Measurements from ENCODE around the gene CBY2.

Gene CBY2

DNA sequence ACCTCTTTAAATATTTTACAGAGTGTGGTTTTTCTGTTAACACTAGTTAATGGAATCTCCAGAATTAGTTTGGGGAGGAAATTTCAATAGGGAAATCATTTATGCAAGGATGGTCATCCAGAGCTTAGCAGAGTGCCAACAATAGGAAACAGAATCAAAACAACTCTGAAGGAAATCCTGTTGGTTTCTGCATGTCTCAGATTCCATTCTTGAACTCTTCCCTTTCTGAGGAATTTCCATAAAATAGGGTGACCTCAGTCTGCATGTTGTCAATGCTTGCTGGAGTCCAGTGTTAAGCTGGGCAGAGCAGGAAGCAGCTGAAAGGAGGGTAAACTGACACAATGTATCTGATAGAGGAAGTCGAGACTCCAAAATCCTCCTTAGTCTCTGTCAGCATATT, 16.9 kb downstream of the CBY2 start:
- H3K9ac ChIP-seq (ENCODE audit: insufficient read length), result no peak overlapping the region
- no peaks in the 10 kb centered on the region for H3K36me3 ChIP-seq (ENCODE audit: insufficient read depth, low read length)
- DNase-seq (ENCODE audit: low read depth, low spot score), result no peak
- no peak overlapping the region for H3K27ac ChIP-seq
- TF ChIP-seq POLR2AphosphoS5 (IDR thresholded peaks at IDR 0.05; ENCODE audit: borderline replicate concordance, low read depth, low read length), result no peak
- TF ChIP-seq FOXP2 (optimal IDR thresholded peaks at IDR 0.05; ENCODE audit: control extremely low read depth, extremely low read length, insufficient read depth), result no peak
- TF ChIP-seq EZH2 (IDR thresholded peaks at IDR 0.05), result no peak
- H3K4me3 ChIP-seq, result no peak overlapping the region
- no peaks in the 10 kb centered on the region for H3K9me3 ChIP-seq (ENCODE audit: low read depth, low read length)

DNA sequence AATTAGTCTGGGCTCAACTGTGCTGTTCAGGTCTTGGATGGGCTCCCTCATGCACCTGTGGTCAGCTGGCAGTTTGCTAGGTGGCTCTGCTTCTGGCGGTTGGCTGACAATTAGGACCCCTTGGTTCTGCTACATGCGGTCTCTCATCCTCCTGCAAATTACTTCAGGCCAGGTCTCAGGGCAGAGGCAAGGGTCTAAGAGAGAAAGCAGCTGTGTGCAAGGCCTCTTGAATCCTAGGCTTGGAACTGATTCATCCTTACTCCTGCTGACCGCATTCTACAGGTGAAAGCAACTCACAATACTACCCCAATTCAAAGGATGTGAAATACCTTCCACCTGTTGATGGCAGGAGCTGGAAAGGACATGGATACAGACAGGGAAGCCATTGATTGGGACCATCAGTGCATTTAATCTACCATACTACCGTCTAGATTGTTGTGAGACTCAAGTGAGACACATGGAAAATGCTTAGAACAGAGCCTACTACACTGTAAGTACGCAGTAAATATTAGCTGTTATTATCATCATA, 19.1 kb downstream of the CBY2 start:
- no peak for TF ChIP-seq EZH2 (IDR thresholded peaks at IDR 0.05)
- TF ChIP-seq FOXP2 (optimal IDR thresholded peaks at IDR 0.05; ENCODE audit: control extremely low read depth, extremely low read length, insufficient read depth), result no peak
- no peak for TF ChIP-seq POLR2AphosphoS5 (IDR thresholded peaks at IDR 0.05; ENCODE audit: borderline replicate concordance, low read depth, low read length)

GRCh38 chr13:45723798-45724197, 21.7 kb downstream of the CBY2 start:
- Histone ChIP-seq H3K9me3 (ENCODE audit: low read depth, low read length) (no peaks in the 10 kb centered on the region), H3K36me3 (ENCODE audit: insufficient read depth, low read length) (no peaks in the 10 kb centered on the region), H3K4me3 (no peak overlapping the region), H3K9ac (ENCODE audit: insufficient read length) (no peak overlapping the region), H3K27ac (no peak overlapping the region)
- TF ChIP-seq FOXP2 (optimal IDR thresholded peaks at IDR 0.05; ENCODE audit: control extremely low read depth, extremely low read length, insufficient read depth), result no peak
- no peak for TF ChIP-seq EZH2 (IDR thresholded peaks at IDR 0.05)
- TF ChIP-seq POLR2AphosphoS5 (IDR thresholded peaks at IDR 0.05; ENCODE audit: borderline replicate concordance, low read depth, low read length), result no peak
- DNase-seq (ENCODE audit: low read depth, low spot score), result no peak

More for the DNA sequence above, 19.1 kb downstream of the CBY2 start:
- no peaks in the 10 kb centered on the region for H3K9me3 ChIP-seq (ENCODE audit: low read depth, low read length)
- H3K9ac ChIP-seq (ENCODE audit: insufficient read length), result no peak overlapping the region
- no peak for DNase-seq (ENCODE audit: low read depth, low spot score)
- H3K36me3 ChIP-seq (ENCODE audit: insufficient read depth, low read length), result no peaks in the 10 kb centered on the region
- no peak overlapping the region for H3K27ac ChIP-seq
- no peak overlapping the region for H3K4me3 ChIP-seq

DNA sequence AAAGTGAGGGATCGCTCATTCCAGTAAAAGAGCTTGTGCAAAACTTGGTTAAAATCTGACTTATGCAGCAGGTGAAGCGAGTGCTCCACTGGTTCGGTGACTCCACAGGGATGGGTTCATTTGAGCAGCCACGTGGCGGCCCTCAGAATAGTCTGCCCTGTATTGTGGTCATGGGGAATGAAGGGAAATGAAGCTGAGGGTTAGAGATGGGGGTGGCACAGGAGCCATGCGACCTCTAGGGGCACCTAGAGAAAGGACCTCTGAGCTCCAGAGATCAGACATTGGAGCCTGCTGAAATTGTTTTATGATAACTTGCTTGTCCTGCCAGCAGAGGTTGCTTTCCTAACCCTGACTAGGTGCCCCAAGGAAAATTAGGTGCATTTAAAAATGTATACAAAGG, 26.6 kb downstream of the CBY2 start:
- Histone ChIP-seq H3K27ac (no peak overlapping the region), H3K9me3 (ENCODE audit: low read depth, low read length) (no peaks in the 10 kb centered on the region), H3K9ac (ENCODE audit: insufficient read length) (no peak overlapping the region), H3K36me3 (ENCODE audit: insufficient read depth, low read length) (no peaks in the 10 kb centered on the region), H3K4me3 (no peak overlapping the region)
- DNase-seq (ENCODE audit: low read depth, low spot score), result no peak
- TF ChIP-seq EZH2 (IDR thresholded peaks at IDR 0.05) (no peak), FOXP2 (optimal IDR thresholded peaks at IDR 0.05; ENCODE audit: control extremely low read depth, extremely low read length, insufficient read depth) (no peak), POLR2AphosphoS5 (IDR thresholded peaks at IDR 0.05; ENCODE audit: borderline replicate concordance, low read depth, low read length) (no peak)

DNA sequence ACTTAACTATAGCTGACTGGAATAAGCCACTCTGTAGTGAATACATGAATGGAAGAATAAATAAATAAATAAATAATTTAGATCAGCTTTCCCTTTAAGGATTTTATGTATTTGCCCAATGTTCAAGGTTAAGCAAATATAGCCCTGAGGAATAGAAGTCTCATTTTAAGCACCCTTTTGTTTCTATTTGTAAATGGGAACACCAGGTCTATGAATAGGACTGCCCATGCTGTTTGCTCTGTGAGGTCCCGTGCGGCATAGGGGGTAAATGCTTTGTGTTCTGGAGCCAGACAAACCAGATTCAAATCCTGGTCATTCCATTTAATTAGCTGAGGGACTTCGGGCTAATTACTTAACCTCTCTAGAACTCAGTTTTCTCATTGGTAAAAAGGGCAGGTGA, 29.3 kb downstream of the CBY2 start:
- no peak overlapping the region for H3K27ac ChIP-seq
- no peak overlapping the region for H3K9ac ChIP-seq (ENCODE audit: insufficient read length)
- no peaks in the 10 kb centered on the region for H3K36me3 ChIP-seq (ENCODE audit: insufficient read depth, low read length)
- H3K4me3 ChIP-seq, result no peak overlapping the region
- H3K9me3 ChIP-seq (ENCODE audit: low read depth, low read length), result no peaks in the 10 kb centered on the region
- TF ChIP-seq FOXP2 (optimal IDR thresholded peaks at IDR 0.05; ENCODE audit: control extremely low read depth, extremely low read length, insufficient read depth), result no peak
- no peak for DNase-seq (ENCODE audit: low read depth, low spot score)

- TF ChIP-seq EZH2 (IDR thresholded peaks at IDR 0.05) (no peak), FOXP2 (optimal IDR thresholded peaks at IDR 0.05; ENCODE audit: control extremely low read depth, extremely low read length, insufficient read depth) (no peak), POLR2AphosphoS5 (IDR thresholded peaks at IDR 0.05; ENCODE audit: borderline replicate concordance, low read depth, low read length) (no peak)
- Histone ChIP-seq H3K9ac (ENCODE audit: insufficient read length) (no peak overlapping the region), H3K27ac (no peak overlapping the region), H3K36me3 (ENCODE audit: insufficient read depth, low read length) (no peaks in the 10 kb centered on the region), H3K4me3 (no peak overlapping the region), H3K9me3 (ENCODE audit: low read depth, low read length) (no peaks in the 10 kb centered on the region)
- no peak for DNase-seq (ENCODE audit: low read depth, low spot score)
Observed at GRCh38 chr13:45732916-45733315, 30.8 kb downstream of the CBY2 start.

- H3K36me3 ChIP-seq (ENCODE audit: insufficient read depth, low read length), result no peaks in the 10 kb centered on the region
- no peaks in the 10 kb centered on the region for H3K9me3 ChIP-seq (ENCODE audit: low read depth, low read length)
- H3K9ac ChIP-seq (ENCODE audit: insufficient read length), result no peak overlapping the region
- TF ChIP-seq FOXP2 (optimal IDR thresholded peaks at IDR 0.05; ENCODE audit: control extremely low read depth, extremely low read length, insufficient read depth) (no peak), POLR2AphosphoS5 (IDR thresholded peaks at IDR 0.05; ENCODE audit: borderline replicate concordance, low read depth, low read length) (no peak), EZH2 (IDR thresholded peaks at IDR 0.05) (no peak)
- H3K27ac ChIP-seq, result no peak overlapping the region
- no peak for DNase-seq (ENCODE audit: low read depth, low spot score)
- H3K4me3 ChIP-seq, result no peak overlapping the region
Observed at GRCh38 chr13:45733361-45733760, 31.2 kb downstream of the CBY2 start.

DNA sequence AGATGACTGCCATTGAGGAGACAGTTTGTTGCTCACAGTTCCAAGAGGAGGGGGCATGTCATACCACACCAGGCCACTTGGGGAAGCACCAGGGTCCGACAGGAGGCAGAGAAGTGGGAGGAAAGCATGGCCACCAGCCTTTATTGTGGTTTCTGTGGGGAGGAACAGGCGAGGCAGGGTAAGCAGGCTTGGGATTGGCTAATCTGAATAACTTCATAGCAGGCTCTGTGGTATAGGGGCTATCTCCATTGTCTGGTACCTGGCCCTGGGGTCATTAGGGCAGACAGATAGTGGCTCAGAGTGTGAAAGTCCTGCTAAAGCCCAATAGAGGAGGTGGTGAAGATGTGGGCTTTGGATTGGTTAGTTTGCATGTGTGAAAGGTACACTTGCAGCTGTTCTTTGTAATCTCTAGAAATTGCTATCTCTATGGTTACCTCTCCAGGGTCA, 35.5 kb downstream of the CBY2 start:
- Histone ChIP-seq H3K36me3 (ENCODE audit: insufficient read depth, low read length) (no peaks in the 10 kb centered on the region), H3K9ac (ENCODE audit: insufficient read length) (no peak overlapping the region), H3K9me3 (ENCODE audit: low read depth, low read length) (no peaks in the 10 kb centered on the region), H3K27ac (no peak overlapping the region), H3K4me3 (no peak overlapping the region)
- DNase-seq (ENCODE audit: low read depth, low spot score), result no peak
- no peak for TF ChIP-seq EZH2 (IDR thresholded peaks at IDR 0.05)
- TF ChIP-seq POLR2AphosphoS5 (IDR thresholded peaks at IDR 0.05; ENCODE audit: borderline replicate concordance, low read depth, low read length), result no peak
- TF ChIP-seq FOXP2 (optimal IDR thresholded peaks at IDR 0.05; ENCODE audit: control extremely low read depth, extremely low read length, insufficient read depth), result no peak

DNA sequence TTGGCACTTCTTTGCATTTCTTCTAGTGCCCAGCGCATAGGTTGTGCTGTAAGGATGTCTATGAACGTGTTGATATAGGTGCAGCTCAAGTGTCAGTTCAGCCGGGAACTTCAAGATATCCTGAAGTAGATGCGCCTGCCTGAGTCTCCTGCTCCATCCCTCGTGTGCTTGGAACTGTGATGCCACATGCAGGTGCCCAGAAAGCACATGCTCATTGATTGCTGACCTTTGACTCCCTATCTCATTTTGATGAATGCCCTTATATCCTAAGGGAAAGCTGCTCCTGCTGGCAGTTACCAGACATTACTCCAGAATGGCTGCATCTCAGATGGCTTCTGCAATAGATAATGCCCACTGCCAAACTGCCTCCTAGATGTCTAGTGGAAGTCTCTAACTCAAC, 40.9 kb downstream of the CBY2 start:
- H3K27ac ChIP-seq, result no peak overlapping the region
- DNase-seq (ENCODE audit: low read depth, low spot score), result no peak
- no peaks in the 10 kb centered on the region for H3K36me3 ChIP-seq (ENCODE audit: insufficient read depth, low read length)
- H3K4me3 ChIP-seq, result no peak overlapping the region
- no peaks in the 10 kb centered on the region for H3K9me3 ChIP-seq (ENCODE audit: low read depth, low read length)
- no peak for TF ChIP-seq FOXP2 (optimal IDR thresholded peaks at IDR 0.05; ENCODE audit: control extremely low read depth, extremely low read length, insufficient read depth)
- no peak for TF ChIP-seq POLR2AphosphoS5 (IDR thresholded peaks at IDR 0.05; ENCODE audit: borderline replicate concordance, low read depth, low read length)
- no peak overlapping the region for H3K9ac ChIP-seq (ENCODE audit: insufficient read length)

All from SK-N-MC (cell line).